Calu3 (cell line): ENCODE results near the gene RXRA. TPM values are rescaled to one million over a fixed set of nuclear protein-coding genes. Genes with fewer than 3 reads are reported as not detected.
A peak's percentile ranks its signal among the peaks of the same experiment; 100 is the strongest.

Experiments
- BruUV-seq: library from RNA; stranded (reverse); fragments of 400-500 nt; replicated peaks from 2 replicates; lab custom pipeline; 2021; lab: Mats Ljungman, UMichigan
- CTCF ChIA-PET: fragments of 300-600 bp; sonication (Branson Sonifier 250); formaldehyde crosslinking; loops from one replicate; lab custom pipeline; 2022; ENCODE audit warnings: antibody characterized with exemption; lab: Charles Lee
- DNase-seq: peaks from one replicate; pipeline ENCODE4 v3.0.0; 2022
- H3K27ac Mint-ChIP-seq: one replicate; pipeline ENCODE4 v1.8.0; 2022; ENCODE audit warnings: mixed read lengths; ENCODE audit not compliant: unreplicated experiment
- H3K27me3 Mint-ChIP-seq: one replicate; pipeline ENCODE4 v1.8.0; 2022; ENCODE audit warnings: mixed read lengths; ENCODE audit not compliant: unreplicated experiment
- H3K36me3 Mint-ChIP-seq: one replicate; pipeline ENCODE4 v1.8.0; 2022; ENCODE audit warnings: mild to moderate bottlenecking, moderate library complexity, mixed read lengths; ENCODE audit not compliant: insufficient read depth, unreplicated experiment
- H3K4me1 Mint-ChIP-seq: one replicate; pipeline ENCODE4 v1.8.0; 2022; ENCODE audit warnings: mild to moderate bottlenecking, low read depth, mixed read lengths; ENCODE audit not compliant: unreplicated experiment
- H3K4me3 Mint-ChIP-seq: one replicate; pipeline ENCODE4 v1.8.0; 2022; ENCODE audit warnings: mild to moderate bottlenecking, low read depth, moderate library complexity, mixed read lengths; ENCODE audit not compliant: unreplicated experiment
- H3K9me3 Mint-ChIP-seq: one replicate; pipeline ENCODE4 v1.8.0; 2022; ENCODE audit warnings: low read depth, mixed read lengths; ENCODE audit not compliant: unreplicated experiment
- CTCF ChIP-seq: fragments of 200-600 bp; IDR thresholded peaks from one replicate; pipeline ENCODE4 v1.8.0; 2022; ENCODE audit warnings: antibody characterized with exemption; ENCODE audit not compliant: unreplicated experiment
- intact Hi-C: fragments of 100-400 bp; cut with micrococcal nuclease; formaldehyde crosslinking; loops from one replicate; pipeline ENCODE4 v1.10.0; 2022; ENCODE audit not compliant: unreplicated experiment
- total RNA-seq: library from RNA; stranded (reverse); gene quantifications from 2 replicates; pipeline ENCODE4 v1.2.3, GENCODE V29; 2022

RXRA gene
- total RNA-seq, 1 experiment from 2014 or later, result 15.0 TPM

GRCh38 chr9:134442085-134442474 is 115.8 kb downstream of the RXRA start:
- peaks cover 2% of the 10 kb centered on the region for H3K9me3 Mint-ChIP-seq
- peaks cover 12% of the 10 kb centered on the region for H3K27me3 Mint-ChIP-seq
- CTCF ChIA-PET, result interaction anchor here (0.8 to 1.8 kb wide), 3 partner anchors 266 to 274 kb away, joined by 3 to 19 read pairs (median 4); no protein-coding TSS in a partner anchor
- intact Hi-C loops, result no loop called here
- H3K27ac Mint-ChIP-seq, result no peak overlapping the region
- no peak overlapping the region for H3K4me3 Mint-ChIP-seq
- no peak for DNase-seq
- H3K36me3 Mint-ChIP-seq, result peaks cover 18% of the 10 kb centered on the region
- no peaks in the 10 kb centered on the region for H3K4me1 Mint-ChIP-seq
- no peak for TF ChIP-seq CTCF
- BruUV-seq, result no TSS peak

DNA sequence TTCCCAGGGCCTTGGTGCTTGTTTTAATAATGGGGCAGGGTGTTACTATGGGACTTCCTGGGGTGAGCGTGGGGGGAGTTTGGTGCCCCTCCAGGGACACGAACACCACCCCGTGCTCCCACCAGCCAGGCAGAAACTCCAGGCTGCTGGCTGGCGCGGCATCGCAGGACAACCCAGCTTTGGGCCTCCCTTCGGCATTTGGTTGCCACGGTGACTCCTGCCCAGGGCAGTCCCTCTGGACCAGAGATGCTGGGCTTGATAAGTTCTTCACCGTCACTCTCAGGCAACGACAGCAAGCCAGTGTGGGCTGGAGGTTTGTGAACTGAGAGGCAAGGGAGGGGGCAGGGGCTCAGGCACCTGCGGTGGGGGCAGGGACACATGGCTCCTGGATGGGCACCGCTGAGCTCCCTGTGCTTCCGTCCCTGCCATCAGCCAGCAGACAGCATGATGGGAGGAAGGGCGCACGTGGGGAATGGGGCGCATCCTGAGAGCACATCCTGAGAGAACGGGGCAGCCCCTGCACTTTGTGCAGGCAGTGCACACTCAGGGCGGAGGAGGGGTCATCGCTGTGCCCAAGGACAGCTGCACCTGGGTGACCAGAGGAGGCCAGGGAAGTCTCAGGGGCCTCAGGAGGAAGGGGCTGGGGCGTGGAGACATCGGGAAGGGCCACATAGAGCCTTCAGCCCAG is 116.4 kb downstream of the RXRA start:
- DNase-seq, result no peak
- TF ChIP-seq CTCF, result no peak
- H3K36me3 Mint-ChIP-seq, result peaks cover 18% of the 10 kb centered on the region
- no peak overlapping the region for H3K27ac Mint-ChIP-seq
- CTCF ChIA-PET, result interaction anchor here (0.8 to 1.8 kb wide), 9 partner anchors 8 to 278 kb away, joined by 3 to 19 read pairs (median 5); partner anchors contain the start of gene RNU6ATAC
- H3K4me3 Mint-ChIP-seq, result no peak overlapping the region
- peaks cover 12% of the 10 kb centered on the region for H3K27me3 Mint-ChIP-seq
- BruUV-seq, result no TSS peak
- no peaks in the 10 kb centered on the region for H3K4me1 Mint-ChIP-seq
- peaks cover 2% of the 10 kb centered on the region for H3K9me3 Mint-ChIP-seq
- intact Hi-C loops, result loop anchor here (1.0 kb wide), 1 partner anchor 272 kb away; no protein-coding TSS in a partner anchor

DNA sequence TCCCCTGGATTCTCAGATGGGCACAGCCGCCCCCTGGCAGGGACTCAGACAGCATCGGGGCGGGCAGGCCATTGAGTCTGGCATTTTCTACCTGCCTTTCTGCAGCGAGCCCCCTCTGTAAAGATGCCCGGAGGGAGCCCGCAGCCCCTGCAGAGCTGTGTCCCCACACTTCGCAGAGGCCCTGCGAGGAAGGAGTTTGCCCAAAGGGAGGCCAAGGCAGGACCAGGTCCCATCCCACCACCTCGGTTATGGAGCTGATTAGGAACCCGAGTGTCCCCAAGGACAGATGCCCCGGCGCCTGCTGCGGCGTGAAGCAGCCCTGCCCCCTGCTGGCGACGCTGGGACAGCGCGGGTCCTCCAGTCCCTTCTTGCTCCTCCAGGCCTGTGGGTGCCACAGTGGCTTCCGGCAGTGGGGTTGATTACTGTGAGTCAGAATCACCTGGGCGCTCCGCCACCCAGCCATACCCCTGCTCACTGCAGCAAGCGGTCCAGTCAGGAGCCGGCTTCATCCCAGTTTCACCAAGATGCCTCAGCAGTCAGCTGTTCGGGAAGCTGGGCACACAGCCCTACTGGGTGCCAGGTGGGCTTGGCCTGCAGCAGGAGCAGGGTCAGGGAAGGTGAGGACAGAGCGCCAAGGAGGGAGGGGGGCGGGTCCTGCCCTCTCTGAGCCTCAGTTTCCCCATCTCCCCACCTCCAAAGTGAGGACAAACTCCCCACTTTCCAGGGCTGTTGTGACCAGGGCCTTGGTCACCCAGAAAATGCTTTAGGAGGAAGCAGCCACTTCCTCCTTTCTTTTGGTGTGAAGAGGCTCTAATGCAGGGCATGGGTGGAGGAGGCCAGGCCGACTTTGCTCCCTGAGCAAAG is 117.2 kb downstream of the RXRA start:
- peaks cover 18% of the 10 kb centered on the region for H3K36me3 Mint-ChIP-seq
- BruUV-seq, result no TSS peak
- CTCF ChIA-PET, result interaction anchor here (0.6 to 1.8 kb wide), 10 partner anchors 9 to 279 kb away, joined by 3 to 19 read pairs (median 4); partner anchors contain the start of gene RNU6ATAC

More for the DNA sequence above, 117.2 kb downstream of the RXRA start:
- H3K27me3 Mint-ChIP-seq, result peaks cover 12% of the 10 kb centered on the region
- H3K9me3 Mint-ChIP-seq, result peaks cover 2% of the 10 kb centered on the region
- peak; percentile 88 for DNase-seq
- no peak overlapping the region for H3K27ac Mint-ChIP-seq
- no peak overlapping the region for H3K4me3 Mint-ChIP-seq
- no peaks in the 10 kb centered on the region for H3K4me1 Mint-ChIP-seq
- intact Hi-C loops, result loop anchor here (1.0 kb wide), 1 partner anchor 273 kb away; no protein-coding TSS in a partner anchor
- peak; percentile 81 for TF ChIP-seq CTCF
